SK-N-SH (cell line): ENCODE results near the gene FAP. TPM values are rescaled to one million over a fixed set of nuclear protein-coding genes. Genes with fewer than 3 reads are reported as not detected.

Experiments
- FOXJ3 ChIP-seq: sonication (generic); formaldehyde crosslinking; IDR thresholded peaks from 2 replicates; pipeline ENCODE4 v1.5.1; 2020; ENCODE audit warnings: mild to moderate bottlenecking, missing genetic modification reagents
- FOXM1 ChIP-seq: IDR thresholded peaks from 2 replicates; pipeline ENCODE4 v1.4.0; 2012; ENCODE audit warnings: low read depth, mild to moderate bottlenecking
- GABPA ChIP-seq: IDR thresholded peaks from 2 replicates; pipeline ENCODE4 v1.4.0; 2012; ENCODE audit warnings: low read depth, mild to moderate bottlenecking
- MAX ChIP-seq: IDR thresholded peaks from 2 replicates; pipeline ENCODE4 v1.4.0; 2012; ENCODE audit warnings: low read depth
- MEF2A ChIP-seq: IDR thresholded peaks from 2 replicates; pipeline ENCODE4 v1.4.0; 2012; ENCODE audit warnings: low read depth, borderline replicate concordance
- NFIC ChIP-seq: IDR thresholded peaks from 2 replicates; pipeline ENCODE4 v1.4.0; 2012; ENCODE audit warnings: borderline replicate concordance
- RCOR1 ChIP-seq: fragments of 150-350 bp; IDR thresholded peaks from 2 replicates; pipeline ENCODE4 v1.6.1; 2017; ENCODE audit warnings: antibody characterized with exemption, low read length
- REST ChIP-seq: IDR thresholded peaks from 2 replicates; pipeline ENCODE4 v1.6.1; 2012; ENCODE audit warnings: mild to moderate bottlenecking, low read depth, low read length, moderate library complexity
- RXRA ChIP-seq: IDR thresholded peaks from 2 replicates; pipeline ENCODE4 v1.4.0; 2012; ENCODE audit warnings: low read depth, mild to moderate bottlenecking, borderline replicate concordance
- SIN3A ChIP-seq: IDR thresholded peaks from 2 replicates; pipeline ENCODE4 v1.6.1; 2012; ENCODE audit warnings: low read depth, mild to moderate bottlenecking, low read length, moderate library complexity, borderline replicate concordance
- TCF12 ChIP-seq: IDR thresholded peaks from 2 replicates; pipeline ENCODE4 v1.4.0; 2012
- TEAD4 ChIP-seq: IDR thresholded peaks from 2 replicates; pipeline ENCODE4 v1.4.0; 2012; ENCODE audit warnings: mild to moderate bottlenecking, borderline replicate concordance; ENCODE audit not compliant: insufficient read depth
- USF2 ChIP-seq: fragments of 150-350 bp; IDR thresholded peaks from 2 replicates; pipeline ENCODE4 v1.6.1; 2017; ENCODE audit warnings: antibody characterized with exemption, low read length, low read depth, borderline replicate concordance
- YY1 ChIP-seq: IDR thresholded peaks from 2 replicates; pipeline ENCODE4 v1.4.0; 2012; ENCODE audit warnings: low read depth, mild to moderate bottlenecking
- ZBTB33 ChIP-seq: IDR thresholded peaks from 2 replicates; pipeline ENCODE4 v1.4.0; 2012; ENCODE audit warnings: low read depth, borderline replicate concordance
- polyA plus RNA-seq, 3 experiments: library from polyadenylated mRNA; depleted of rRNA; stranded (reverse); fragments of >200 nt; gene quantifications; 2 replicates each; pipeline ENCODE4 v1.2.3, GENCODE V29; 2012
- TF ChIP-seq, protein P1 (sequence below): fragments of 150-350 bp; IDR thresholded peaks from 2 replicates; pipeline ENCODE4 v1.6.1; 2016; ENCODE audit warnings: mild to moderate bottlenecking, low read depth, low read length

Gene FAP
- polyA plus RNA-seq, 1 of the 3 experiments (the other 2 are of a cell fraction), result 36.9 TPM

GRCh38 chr2:162256591-162256991, 13.3 kb upstream of the FAP start (continued):
- no peak for TF ChIP-seq FOXJ3 (CRISPR knock-in tag)
- TF ChIP-seq RCOR1, result no peak
- peak; percentile 59 for TF ChIP-seq MAX
- TF ChIP-seq TCF12, result peak; percentile 63
- TF ChIP-seq ZBTB33, result no peak
- TF ChIP-seq USF2, result no peak
- TF ChIP-seq, protein P1, sequence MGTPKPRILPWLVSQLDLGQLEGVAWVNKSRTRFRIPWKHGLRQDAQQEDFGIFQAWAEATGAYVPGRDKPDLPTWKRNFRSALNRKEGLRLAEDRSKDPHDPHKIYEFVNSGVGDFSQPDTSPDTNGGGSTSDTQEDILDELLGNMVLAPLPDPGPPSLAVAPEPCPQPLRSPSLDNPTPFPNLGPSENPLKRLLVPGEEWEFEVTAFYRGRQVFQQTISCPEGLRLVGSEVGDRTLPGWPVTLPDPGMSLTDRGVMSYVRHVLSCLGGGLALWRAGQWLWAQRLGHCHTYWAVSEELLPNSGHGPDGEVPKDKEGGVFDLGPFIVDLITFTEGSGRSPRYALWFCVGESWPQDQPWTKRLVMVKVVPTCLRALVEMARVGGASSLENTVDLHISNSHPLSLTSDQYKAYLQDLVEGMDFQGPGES, result no peak
- peak; percentile 14; the same call in 1 of the 2 replicates for TF ChIP-seq RXRA
- no peak for TF ChIP-seq MEF2A
- TF ChIP-seq TEAD4, result peak; percentile 23; the same call in 1 of the 2 replicates
- TF ChIP-seq FOXM1, result no peak
- TF ChIP-seq SIN3A, result no peak
- TF ChIP-seq YY1, result no peak
- no peak for TF ChIP-seq REST
- no peak for TF ChIP-seq GABPA
- peak; percentile 62 for TF ChIP-seq NFIC
